Limb (tissue), 2 donors: ENCODE results near the gene MED12L.
A peak's percentile ranks its signal among the peaks of the same experiment; 100 is the strongest.

Experiments used
- DNase-seq, 2 donors: peaks; one replicate each; pipeline ENCODE4 v3.0.0-alpha.2; 2016; ENCODE audit errors: extremely low spot score in 2 of 2

Gene MED12L

GRCh38 chr3:151086484-151087456 is 1.3 kb downstream of the MED12L start:
- DNase-seq = peak; percentile 90 to 92

GRCh38 chr3:151087648-151088047 is 2.2 kb downstream of the MED12L start:
- DNase-seq = no peak

- no peak for DNase-seq
Observed at GRCh38 chr3:151091685-151092345, 6.4 kb downstream of the MED12L start.

- DNase-seq = no peak
Observed at GRCh38 chr3:151093148-151093547, 7.7 kb downstream of the MED12L start.

GRCh38 chr3:151093905-151094304 is 8.4 kb downstream of the MED12L start:
- no peak for DNase-seq

- DNase-seq = no peak
Observed at GRCh38 chr3:151096716-151097115, 11.3 kb downstream of the MED12L start.

GRCh38 chr3:151100076-151100475 is 14.6 kb downstream of the MED12L start:
- no peak for DNase-seq

GRCh38 chr3:151101270-151101969 is 16.0 kb downstream of the MED12L start:
- peak in 1 of 2 donors; percentile 37 for DNase-seq

- DNase-seq = no peak
Observed at GRCh38 chr3:151106311-151106710, 20.8 kb downstream of the MED12L start.

GRCh38 chr3:151107177-151107576 is 21.7 kb downstream of the MED12L start:
- no peak for DNase-seq

- no peak for DNase-seq
Observed at GRCh38 chr3:151107701-151108100, 22.2 kb downstream of the MED12L start.

GRCh38 chr3:151109286-151109800 is 23.9 kb downstream of the MED12L start:
- DNase-seq = no peak

GRCh38 chr3:151112731-151113130 is 27.3 kb downstream of the MED12L start:
- DNase-seq = no peak

GRCh38 chr3:151113343-151113742 is 27.9 kb downstream of the MED12L start:
- DNase-seq = no peak

GRCh38 chr3:151117047-151117446 is 31.6 kb downstream of the MED12L start:
- no peak for DNase-seq

- no peak for DNase-seq
Observed at GRCh38 chr3:151119188-151119587, 33.7 kb downstream of the MED12L start.

GRCh38 chr3:151120409-151120808 is 34.9 kb downstream of the MED12L start:
- DNase-seq = no peak

GRCh38 chr3:151121016-151121415 is 35.6 kb downstream of the MED12L start:
- no peak for DNase-seq

GRCh38 chr3:151123827-151124226 is 38.4 kb downstream of the MED12L start:
- DNase-seq = no peak

- no peak for DNase-seq
Observed at GRCh38 chr3:151124476-151124875, 39.0 kb downstream of the MED12L start.

- DNase-seq = no peak
Observed at GRCh38 chr3:151130428-151130827, 45.0 kb downstream of the MED12L start.

GRCh38 chr3:151133175-151133574 is 47.7 kb downstream of the MED12L start:
- DNase-seq = no peak
